GM19238 (cell line): ENCODE results near the gene FNBP1.
"Not testable (repeated sequence)": the region's sequence is repeated elsewhere in the genome, so short reads cannot be mapped to it uniquely, and the experiment has no call there.

Source experiments
- DNase-seq: peaks from one replicate; pipeline ENCODE4 v3.0.0; 2011; ENCODE audit warnings: low spot score; ENCODE audit not compliant: insufficient read length

Gene FNBP1

DNA sequence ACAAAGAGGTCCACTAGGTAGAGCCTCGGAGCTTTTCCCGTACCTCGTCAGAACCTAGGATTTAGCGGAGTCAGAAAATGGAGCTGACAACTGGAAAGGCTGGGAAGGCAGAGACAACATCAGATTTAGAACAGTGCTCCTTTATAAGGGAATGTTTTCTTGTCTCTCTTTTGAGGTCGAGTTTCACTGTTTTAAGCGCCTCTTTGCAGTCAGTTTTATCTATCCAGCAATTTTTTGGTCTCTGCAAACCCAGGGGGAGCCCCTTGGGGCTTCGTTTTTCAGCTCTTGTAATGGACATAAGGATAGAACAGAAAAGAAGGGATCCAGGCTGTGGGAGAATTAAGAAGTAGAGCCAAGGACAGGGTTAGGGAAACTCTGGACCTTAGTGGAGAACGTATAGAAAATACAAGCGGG is 80.5 kb downstream of the FNBP1 start:
- no peak for DNase-seq

DNA sequence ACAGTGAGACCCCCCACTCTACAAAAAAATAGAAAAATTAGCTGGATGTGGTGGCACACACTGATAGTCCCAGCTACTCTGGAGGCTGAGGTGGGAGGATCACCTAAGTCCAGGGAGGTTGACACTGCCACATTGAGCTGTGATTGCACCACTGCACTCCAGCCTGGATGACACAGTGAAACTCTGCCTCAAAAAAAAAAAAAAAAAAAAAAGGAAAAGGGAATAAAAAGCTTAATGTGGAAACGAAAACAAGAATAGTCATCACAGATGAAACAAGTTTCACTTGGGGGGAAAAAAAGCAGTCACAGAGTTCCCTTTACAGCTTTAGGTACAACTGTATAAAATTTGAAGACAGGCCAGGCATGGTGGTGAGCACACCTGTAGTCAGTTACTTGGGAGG is 84.2 kb downstream of the FNBP1 start:
- no peak for DNase-seq

DNA sequence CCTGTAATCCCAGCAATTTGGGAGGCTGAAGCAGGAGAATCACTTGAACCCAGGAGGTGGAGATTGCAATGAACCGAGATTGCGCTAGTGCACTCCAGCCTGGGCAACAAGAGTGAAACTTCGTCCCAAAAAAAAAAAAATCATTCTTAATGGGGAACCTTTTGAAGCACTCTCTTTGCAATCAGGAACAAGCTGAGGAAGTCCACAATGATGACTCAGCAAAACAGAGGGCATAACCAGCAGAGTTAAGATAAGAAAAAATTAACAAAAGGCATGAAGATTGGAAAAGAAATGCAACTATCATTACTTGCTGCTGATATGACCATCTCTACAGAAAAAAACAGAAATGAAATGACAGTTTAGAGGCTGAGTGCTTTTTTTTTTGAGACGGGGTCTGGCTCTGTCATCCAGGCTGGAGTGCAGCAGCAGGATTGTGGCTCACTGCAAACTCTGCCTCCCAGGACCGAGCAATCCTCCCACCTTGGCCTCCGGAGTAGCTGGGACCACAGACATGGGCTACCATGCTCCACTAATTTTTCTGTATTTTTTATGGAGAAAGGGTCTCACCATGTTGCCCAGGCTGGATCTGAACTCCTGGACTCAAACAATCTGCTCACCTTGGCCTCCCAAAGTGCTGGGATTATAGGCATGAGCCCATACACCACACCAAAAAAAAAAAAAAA is 88.0 kb downstream of the FNBP1 start:
- DNase-seq, result no peak

DNA sequence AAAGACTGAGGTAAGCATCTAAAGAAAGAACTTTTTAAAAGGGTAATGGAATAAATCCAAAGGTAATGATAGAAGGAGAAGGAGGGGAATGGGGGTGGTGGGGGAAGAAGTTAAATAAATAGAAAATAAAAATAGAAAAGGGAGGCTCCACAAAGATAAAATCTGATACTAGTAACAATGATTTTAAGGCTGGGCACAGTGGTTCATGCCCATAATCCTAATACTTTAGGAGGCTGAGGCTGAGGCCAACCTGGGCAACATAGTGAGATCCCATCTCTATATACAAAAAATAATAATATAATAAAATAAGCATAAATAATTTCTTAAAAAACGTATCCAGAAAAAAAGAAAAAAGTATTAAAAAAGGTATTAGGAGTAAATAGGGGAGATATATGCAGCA is 89.3 kb downstream of the FNBP1 start:
- no peak for DNase-seq

DNA sequence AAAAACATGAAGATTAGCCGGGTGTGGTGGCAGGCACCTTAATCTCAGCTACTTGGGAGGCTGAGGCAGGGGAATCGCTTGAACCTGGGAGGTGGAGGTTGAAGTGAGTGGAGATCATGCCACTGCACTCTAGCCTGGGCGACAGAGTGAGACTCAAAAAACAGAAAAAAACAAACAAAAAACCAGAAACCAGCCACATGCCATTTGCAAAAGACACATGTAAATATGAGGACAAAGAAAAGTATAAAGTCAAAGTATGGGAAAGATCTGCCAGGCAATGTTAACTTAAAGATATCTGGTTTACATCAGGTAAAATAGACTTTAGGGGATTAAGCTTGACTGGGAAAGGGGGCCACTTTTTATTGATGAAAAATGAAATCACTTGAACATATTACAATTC is 90.7 kb downstream of the FNBP1 start:
- DNase-seq, result no peak

DNA sequence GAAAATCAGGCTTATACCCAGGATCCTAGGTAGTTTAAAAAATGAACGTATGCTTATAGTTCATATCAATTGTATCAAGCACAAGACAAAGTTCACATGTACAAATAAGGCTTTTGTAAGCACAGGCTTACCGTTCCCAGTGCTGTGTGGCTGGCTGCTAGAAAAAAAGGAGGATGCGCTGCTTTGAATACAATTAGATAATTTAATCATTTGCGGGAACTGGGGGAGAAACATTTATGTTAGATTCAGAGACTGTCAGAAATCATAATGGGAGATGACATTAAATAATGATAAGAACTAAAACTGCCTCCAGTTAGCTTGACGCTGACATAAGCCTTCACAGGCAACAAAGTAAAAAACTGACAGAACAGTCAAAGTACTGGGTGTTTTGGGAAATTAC is 93.2 kb downstream of the FNBP1 start:
- no peak for DNase-seq

DNA sequence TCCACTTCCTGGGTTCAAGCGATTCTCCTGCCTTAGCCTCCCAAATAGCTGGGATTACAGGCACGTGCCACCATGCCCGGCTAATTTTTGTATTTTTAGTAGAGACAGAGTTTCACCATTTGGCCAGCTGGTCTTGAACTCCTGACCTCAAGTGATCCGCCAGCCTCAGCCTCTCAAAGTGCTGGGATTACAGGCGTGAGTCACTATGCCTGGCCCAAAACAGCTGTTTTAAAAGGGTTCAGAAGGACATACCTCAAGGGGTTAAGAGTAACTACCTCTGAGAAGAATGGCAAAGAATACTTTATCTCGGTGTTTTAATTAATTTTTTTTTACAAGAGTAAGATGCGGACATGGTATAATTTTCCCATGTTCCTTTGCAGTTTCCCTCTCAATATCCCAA is 94.4 kb downstream of the FNBP1 start:
- DNase-seq, result not testable (repeated sequence)

DNA sequence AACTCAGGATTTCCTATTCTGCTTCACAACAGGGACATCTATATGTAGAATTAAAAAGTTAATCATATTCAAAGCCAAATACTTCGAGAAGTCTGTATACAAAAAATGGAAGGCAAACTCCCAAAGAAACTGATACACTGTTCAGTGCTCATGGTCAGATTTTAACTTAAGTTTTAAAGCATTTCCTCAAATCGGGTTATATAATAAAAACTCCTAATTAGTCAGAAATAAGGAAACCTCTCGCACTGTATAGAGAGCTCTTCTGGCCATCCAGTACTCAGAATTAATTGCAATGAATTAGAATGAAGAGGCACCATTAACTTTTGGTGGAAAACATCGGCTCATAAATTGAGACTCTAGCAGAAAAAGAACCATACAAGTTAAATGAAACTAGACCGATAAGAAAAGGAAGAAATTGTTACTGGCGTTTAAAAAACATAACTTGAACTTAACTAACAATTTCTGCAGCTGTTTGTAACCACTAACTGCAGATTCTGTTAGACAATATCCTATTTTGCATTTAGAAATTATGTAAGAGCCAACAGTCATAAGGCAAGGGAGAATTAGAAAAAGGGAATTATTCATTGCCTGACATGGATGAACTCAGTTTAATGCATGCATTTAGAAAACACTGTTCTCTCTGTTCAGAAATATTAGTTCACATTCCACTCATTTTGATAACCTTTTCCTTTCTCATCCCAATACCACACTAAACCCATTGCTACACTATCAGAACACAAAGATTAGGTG is 96.6 kb downstream of the FNBP1 start:
- DNase-seq, result no peak

DNA sequence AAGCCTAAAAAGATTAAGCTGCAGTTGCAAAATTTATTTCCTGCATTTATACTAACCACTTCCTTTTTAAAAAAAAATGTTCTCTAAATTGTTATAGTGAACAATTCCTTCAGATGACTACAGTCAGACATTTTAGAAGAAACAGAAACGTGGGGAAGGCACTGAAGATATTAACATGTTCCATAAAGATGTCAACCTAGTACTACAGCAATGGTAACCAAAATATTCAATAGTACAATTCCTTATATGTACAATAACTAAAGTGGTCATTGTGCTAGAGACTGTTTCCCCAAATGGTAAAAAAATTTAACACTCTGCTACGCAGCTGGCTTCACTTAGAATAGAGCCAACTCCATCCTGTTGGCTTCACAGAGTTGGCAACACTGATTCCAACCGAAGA is 97.7 kb downstream of the FNBP1 start:
- DNase-seq, result no peak

DNA sequence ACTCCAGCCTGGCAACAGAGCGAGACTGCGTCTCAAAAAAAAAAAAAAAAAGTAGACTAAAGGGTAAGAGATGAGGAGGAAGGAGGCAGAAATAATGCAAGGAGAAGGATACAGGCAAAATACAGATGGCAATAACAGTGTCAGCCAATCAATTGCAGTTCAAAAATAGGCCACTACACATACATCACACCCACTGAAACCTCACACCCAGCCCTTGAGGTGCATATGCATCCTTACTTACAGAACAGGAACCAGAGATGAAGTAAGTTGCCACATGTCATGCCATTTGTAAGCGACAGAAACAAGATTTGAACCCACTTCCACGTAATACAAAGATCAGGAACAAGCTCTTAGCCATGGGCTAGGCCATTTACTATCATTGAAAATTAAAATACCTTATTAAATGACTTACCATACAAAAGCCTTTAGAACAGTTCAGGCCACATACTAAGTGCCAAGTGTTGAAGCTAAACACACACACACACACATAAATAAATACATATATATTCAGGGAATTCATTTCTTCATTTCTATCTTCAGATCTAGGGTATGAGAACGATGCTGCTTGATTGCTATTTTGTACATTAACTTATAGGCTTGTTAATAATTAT is 98.4 kb downstream of the FNBP1 start:
- DNase-seq, result no peak

DNA sequence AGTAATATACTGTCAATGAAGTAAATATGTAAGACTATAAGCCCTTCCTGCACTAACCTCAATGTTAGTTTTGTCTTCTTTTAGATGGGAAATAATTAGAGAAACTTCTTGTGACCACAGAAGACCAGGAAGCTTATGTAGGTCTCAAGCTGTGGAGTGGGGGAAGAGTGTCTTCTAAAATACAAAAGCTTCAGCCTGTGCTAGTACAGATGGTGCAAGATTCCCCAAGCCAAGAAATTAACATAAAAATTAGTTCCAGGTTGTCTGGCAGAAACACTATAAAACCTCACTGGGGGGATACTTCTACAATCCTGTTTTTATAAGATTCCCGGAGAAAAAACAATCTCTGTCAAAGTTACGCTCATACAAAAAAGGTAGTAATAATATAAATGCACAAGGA is 103.6 kb downstream of the FNBP1 start:
- DNase-seq, result no peak

DNA sequence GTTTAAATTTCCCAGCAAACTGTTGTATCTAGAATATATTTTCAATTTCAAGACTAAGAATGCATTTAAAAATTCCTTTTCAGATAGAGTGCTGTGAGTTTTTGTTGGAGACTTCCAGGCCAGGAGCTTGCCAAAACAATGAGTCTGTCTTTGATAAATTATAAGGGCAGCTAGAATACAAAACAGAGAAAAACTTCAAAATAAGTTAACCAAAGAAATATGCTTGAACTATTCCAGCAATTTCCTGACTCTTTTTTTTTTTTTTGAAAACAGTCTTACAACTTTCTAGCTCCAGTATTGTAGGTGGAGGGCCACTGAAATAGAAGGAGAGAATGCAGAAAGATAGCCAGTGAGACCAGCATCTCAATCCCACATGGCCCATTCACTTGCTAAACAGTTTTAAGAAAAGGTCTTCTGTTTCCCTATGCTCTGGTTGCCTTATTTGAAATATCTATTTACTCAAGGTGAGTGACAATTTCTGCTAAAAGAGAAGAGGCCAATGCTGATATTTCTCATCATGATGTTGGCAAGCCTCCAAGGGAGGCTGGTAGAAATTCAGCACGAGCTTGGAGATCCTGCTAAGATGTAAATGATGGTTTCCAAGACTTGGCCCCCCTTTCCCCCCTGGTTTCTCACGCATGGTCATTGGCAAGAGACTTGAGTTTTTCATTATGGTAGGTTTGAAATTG is 104.6 kb downstream of the FNBP1 start:
- no peak for DNase-seq

DNA sequence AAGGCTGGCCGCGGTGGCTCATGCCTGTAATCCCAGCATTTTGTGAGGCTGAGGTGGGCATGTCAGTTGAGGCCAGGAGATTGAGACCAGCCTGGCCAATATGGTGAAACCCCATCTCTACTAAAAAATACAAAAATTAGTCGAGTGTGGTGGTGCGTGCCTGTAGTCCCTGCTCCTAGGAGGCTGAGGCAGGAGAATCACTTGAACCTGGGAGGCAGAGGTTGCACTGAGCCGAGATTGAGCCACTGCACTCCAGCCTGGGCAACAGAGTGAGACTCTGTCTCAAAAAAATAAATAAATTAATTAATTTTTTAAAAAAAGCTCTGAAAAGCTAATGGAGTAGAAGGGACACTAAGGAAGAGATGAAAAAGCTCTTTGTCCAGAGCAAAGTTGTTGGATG is 105.1 kb downstream of the FNBP1 start:
- not testable (repeated sequence) for DNase-seq

DNA sequence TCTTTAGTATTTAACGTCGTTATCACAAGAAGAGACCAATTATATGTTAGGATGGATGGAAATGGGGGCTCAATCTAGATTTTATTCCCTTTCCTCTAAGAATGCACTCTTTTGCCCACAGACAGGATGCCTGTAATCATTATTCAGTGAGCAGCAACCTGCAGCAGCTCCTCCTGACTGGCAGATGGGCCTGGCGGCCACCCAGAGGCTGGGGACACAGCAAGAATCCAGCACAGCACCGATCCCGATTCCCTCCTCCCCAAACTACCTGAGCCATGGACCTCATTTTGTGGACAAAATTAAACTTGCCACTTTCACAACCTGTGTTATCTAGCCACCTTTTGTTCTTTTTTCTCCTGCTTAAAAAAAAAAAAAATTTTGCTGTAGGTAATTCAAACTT is 106.8 kb downstream of the FNBP1 start:
- no peak for DNase-seq

DNA sequence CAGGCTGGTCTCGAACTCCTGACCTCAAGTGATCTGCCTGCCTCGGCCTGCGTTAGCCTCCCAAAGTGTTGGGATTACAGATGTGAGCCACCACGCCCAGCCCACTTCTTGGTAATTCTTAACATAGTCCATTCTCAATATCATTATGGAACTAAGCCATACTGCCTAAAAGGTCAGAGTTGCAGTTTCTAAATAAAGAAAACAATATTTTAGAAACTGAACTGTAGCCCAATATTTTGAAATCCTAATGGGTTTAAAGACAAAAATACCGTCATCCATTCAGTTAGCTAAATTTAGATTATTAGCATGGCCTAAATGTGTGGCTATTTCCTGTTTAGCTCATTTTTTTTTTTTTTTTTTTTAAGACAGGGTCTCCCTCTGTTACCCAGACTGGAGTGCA is 108.2 kb downstream of the FNBP1 start:
- DNase-seq, result no peak

DNA sequence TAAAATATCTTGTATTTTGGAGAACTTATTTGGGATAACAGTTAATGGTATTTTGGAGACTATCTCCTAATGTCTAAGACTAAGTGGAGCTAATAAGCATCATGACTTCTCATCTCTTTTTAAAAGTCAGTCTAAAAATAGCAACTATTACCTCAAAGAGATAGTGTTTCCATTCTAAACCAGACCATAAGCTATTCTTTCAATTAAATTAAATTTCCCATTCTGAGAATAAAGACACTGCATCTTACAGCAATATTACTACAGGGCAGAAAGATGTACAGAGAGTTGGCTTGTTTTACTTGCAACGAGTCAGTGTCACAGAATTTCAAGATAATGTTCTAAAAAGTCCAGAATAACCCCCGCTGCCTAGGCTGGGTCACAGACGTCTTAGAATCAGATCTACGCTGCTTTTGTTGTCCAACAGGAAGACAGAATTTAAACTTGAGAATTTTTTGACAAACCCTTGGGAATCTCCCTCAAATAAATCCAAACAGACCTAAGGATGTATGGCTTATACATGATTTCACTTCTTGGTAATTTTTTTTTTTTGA is 108.9 kb downstream of the FNBP1 start:
- no peak for DNase-seq

DNA sequence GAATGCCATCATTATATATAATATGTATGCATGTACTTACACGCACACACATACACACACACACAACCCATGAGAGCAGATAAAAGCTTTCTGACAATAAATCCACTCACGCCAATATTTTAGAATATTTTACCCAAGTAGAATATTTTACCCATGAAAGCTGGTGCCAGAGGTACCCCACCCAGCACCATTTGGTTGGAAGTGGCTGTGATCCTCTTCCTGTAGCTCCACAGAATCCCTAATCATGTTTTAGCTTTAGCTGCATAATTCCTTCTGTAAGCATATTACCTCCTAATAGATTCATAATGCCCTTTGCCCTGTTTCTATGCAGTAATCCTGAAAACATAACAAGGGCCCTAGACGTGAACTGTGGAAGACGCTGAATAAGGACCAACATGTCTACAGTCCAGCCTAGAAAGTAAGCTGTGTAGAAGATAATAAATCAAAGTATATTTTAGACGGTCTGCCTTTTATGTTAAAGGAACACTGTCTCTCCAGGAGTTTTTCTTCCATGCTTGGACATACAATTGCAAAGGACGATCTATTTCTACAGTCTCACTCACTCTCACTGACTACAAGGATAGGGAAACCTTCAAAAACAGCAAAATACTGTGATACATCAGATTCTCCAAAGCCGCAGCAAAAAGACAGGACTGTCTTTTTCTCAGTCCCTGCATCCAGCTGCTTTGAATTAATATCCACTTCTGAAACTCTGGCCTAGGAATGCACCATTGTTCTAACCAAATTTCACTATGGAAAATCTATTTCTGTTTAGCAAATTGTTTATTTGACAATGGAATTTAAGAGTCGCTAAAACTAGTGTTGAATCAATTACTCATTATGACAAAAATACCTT is 109.6 kb downstream of the FNBP1 start:
- DNase-seq, result no peak

DNA sequence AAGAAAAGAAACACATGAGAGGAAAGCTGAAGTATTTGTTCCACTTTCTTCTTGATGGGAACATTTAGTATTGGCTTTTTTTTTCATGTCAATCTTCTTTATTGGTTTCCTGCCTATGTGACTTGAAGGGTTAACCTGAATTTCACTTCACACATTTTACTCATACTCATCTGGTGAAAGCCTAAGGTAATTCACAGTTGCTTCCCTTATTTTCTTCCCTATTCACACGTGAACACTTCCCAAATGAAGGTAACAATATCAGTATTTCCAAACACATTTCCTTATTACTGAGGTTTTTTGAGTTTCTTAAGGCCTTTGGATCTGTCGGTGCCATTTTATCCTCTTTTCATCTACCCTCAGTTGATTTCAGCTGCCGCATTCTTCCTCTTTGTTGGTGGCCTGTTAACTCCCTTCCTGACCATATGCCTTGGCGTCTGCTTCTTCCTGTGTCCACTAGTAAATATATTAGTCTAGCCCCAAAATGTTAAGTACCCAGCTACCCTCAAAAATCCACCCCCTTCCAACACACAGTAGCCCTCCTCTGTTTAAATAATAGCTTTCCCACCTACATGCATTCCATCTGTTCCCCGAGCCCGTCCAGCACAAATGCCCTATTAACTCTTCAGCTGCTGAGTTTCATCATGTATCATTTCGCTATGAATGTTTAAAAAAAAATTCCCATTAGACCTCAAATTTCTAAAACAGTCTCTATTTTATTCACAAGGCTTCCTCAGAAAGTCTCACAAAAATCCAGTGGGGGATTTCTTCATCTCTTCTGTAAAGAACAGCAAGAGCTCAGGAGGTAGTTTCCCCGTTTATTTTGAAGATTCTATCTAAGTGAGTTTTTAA is 110.5 kb downstream of the FNBP1 start:
- DNase-seq, result no peak

DNA sequence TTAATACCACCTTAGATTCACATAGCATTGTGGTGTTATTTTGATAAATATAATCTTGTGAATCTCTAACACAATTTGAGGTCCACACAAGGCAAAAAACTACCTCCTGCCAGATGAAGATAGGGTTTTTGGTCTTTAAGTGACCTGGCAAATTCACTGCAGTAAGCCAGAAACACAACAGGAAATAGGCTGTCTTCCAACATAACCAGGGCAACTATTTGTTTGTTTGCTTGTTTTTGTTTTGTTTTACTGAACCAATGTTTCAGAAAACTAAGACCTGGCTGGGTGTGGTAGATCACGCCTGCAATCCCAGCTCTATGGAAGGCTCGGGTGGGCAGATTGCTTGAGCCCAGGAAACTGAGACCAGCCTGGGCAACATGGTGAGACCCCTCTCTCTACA is 112.2 kb downstream of the FNBP1 start:
- no peak for DNase-seq

DNA sequence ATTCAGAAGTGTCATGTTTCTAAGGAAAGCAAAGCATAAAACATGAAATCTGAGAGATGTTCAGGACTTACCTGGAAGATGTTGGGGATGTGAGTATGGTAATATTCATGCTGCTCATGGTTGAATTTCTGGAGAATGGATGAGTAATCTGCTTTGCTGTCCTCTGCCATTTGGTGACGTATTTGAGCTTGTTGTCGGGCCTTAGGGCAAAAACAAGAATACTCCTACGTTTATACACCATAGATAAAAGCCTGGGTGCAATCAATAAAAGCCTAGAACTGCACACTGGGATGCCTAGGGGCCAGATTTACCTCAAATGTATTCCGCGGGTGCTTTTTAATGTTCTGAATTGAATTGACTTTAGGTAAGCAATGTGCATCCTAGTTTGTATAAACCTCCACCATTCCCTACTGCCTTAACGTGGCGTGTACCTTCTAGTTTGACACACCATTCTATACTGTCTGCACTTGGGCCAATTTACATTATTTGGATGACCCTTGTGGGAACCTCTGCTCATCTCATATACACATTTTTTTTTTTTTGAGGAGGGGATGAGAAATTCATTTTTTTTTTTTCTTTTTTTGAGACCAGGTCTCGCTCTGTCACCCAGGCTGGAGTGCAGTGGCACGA is 113.4 kb downstream of the FNBP1 start:
- no peak for DNase-seq
